ENCODE measurements around the gene DUOX2.
"Not testable (repeated sequence)": the region's sequence is repeated elsewhere in the genome, so short reads cannot be mapped to it uniquely, and the experiment has no call there.

DUOX2 gene

DNA sequence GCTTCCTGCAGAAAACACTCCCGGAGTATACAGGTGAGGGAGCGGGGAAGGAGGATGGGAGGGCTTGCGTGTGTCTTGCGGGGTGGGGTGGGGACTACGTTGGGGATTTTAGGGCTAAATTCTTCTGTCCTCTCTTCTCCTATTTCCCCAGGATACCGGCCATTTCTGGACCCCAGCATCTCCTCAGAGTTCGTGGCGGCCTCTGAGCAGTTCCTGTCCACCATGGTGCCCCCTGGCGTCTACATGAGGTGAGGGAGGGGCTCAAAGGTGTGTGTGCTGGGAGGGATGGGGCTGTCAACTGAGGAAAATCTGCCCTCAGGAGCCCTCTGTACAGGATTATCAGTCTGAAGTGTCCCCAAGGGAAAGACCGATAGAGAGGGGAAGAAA lies 22.4 kb upstream of the DUOX2 start:
- H3K4me3 ChIP-seq (ENCODE audit: low read depth, low read length): no peak overlapping the region
- no peak for DNase-seq (ENCODE audit: low read depth, low spot score)
- POLR2A ChIA-PET: no interaction called here
- CTCF ChIA-PET: interaction anchor here (1.0 to 11.5 kb wide), 2 partner anchors 10 to 15 kb away, joined by 6 to 129 read pairs; no protein-coding TSS in a partner anchor
- TF ChIP-seq, protein P1, sequence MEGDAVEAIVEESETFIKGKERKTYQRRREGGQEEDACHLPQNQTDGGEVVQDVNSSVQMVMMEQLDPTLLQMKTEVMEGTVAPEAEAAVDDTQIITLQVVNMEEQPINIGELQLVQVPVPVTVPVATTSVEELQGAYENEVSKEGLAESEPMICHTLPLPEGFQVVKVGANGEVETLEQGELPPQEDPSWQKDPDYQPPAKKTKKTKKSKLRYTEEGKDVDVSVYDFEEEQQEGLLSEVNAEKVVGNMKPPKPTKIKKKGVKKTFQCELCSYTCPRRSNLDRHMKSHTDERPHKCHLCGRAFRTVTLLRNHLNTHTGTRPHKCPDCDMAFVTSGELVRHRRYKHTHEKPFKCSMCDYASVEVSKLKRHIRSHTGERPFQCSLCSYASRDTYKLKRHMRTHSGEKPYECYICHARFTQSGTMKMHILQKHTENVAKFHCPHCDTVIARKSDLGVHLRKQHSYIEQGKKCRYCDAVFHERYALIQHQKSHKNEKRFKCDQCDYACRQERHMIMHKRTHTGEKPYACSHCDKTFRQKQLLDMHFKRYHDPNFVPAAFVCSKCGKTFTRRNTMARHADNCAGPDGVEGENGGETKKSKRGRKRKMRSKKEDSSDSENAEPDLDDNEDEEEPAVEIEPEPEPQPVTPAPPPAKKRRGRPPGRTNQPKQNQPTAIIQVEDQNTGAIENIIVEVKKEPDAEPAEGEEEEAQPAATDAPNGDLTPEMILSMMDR (IDR thresholded peaks at IDR 0.05; ENCODE audit: insufficient read depth, low read length, missing control alignments): peak; percentile 9

DNA sequence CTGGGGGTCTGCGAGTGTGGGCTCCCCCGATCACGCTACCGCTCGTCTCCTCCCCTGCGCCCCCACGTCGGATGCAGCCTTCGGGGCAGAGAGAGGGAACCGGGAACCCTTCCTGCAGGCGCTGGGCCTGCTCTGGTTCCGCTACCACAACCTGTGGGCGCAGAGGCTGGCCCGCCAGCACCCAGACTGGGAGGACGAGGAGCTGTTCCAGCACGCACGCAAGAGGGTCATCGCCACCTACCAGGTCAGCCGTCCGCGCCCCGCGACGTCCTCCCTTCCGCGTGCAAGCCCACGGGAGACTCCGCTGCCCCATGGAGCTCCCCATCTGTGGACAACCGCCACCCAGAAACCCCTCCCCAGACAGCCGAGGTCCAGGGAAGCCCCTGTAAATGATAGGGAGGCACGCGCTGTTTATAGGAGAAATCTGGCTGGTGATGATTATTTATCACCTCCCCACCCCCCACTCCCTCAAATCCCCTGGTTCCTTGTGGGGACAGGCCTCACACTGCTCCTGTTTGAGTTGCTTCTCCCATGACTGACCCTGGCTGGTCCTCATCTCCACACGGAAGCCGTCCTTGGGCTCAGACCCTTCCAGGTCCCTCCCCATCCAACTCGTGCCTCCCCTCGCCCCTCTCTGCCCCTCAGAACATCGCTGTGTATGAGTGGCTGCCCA lies 21.9 kb upstream of the DUOX2 start:
- H3K4me3 ChIP-seq (ENCODE audit: low read depth, low read length); POLR2A ChIA-PET; DNase-seq (ENCODE audit: low read depth, low spot score): not testable (repeated sequence)
- CTCF ChIA-PET: interaction anchor here (1.3 to 11.5 kb wide), 2 partner anchors 9 to 14 kb away, joined by 4 to 129 read pairs; no protein-coding TSS in a partner anchor

DNA sequence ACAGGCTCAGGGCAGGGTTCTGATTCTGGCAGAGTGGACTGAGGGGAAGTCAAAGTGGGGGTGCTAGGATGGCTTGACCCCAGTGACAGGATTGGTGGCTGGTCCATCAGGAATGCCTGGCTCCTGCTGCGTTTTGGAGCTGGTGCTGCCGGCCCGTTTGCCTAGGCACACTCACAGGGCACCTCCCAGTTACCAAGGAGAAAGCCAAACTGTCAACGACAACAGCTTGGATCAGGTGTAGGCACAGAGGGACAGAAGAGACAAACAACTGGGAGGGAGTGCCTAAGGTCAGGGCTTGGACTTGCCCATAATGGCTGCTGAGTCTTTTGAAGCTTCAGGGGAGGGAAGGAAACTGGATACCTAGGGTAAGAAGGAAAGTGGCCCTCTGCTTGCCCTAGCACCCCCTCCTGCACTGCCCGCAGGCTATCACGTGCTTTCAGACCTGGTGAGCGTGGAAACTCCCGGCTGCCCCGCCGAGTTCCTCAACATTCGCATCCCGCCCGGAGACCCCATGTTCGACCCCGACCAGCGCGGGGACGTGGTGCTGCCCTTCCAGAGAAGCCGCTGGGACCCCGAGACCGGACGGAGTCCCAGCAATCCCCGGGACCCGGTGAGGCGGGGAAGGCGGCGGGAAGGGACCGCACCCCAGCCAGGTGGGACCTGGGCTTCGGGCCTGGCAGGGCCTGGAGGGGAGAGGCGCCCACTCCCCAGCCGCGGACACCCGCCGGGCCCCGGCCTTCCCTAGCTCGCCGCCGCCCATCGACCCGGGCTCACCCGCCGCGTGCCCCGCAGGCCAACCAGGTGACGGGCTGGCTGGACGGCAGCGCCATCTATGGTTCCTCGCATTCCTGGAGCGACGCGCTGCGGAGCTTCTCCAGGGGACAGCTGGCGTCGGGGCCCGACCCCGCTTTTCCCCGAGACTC lies 21.0 kb upstream of the DUOX2 start:
- POLR2A ChIA-PET: no interaction called here
- CTCF ChIA-PET: interaction anchor here (0.7 to 11.5 kb wide), 3 partner anchors 8 to 25 kb away, joined by 4 to 129 read pairs (median 4); no protein-coding TSS in a partner anchor
- TF ChIP-seq, protein P1 (IDR thresholded peaks at IDR 0.05; ENCODE audit: insufficient read depth, low read length, missing control alignments): no peak
- no peak overlapping the region for H3K4me3 ChIP-seq (ENCODE audit: low read depth, low read length)
- no peak for DNase-seq (ENCODE audit: low read depth, low spot score)

DNA sequence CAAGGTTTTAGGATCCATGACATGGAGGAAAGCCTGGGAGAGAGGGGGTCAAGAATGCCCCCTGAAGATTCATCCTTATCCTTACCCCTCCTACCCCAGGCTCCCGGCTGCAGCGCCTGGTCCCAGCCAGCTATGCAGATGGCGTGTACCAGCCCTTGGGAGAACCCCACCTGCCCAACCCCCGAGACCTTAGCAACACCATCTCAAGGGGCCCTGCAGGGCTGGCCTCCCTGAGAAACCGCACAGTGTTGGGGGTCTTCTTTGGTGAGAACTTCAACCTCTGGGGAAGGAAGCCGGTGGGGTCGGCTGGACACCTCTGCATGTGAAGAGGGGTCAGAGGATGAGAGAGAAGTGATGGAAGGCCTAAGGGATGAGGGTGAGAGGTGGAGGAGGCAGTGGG lies 20.1 kb upstream of the DUOX2 start:
- POLR2A ChIA-PET: no interaction called here
- no peak for DNase-seq (ENCODE audit: low read depth, low spot score)
- H3K4me3 ChIP-seq (ENCODE audit: low read depth, low read length): no peak overlapping the region
- CTCF ChIA-PET: interaction anchor here (1.6 to 11.5 kb wide), 2 partner anchors 13 to 29 kb away, joined by 4 to 129 read pairs; no protein-coding TSS in a partner anchor
- TF ChIP-seq, protein P1 (IDR thresholded peaks at IDR 0.05; ENCODE audit: insufficient read depth, low read length, missing control alignments): no peak

DNA sequence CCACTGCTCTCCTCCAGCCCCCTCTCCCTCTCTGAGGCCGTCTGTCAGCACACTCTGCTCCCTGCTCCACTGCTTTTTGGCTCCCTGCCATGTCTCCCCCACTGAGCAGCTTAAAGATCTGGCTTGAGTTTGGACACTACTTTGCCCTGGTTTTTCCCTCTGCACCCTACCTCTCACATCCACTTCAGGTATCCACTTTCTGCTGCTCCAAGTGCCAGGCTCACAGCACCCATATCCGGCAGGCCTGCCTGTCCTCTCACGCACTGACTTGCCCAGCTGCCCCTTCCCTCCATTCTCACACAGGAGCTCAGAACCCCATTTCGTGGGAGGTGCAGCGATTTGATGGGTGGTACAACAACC lies 19.6 kb upstream of the DUOX2 start:
- DNase-seq (ENCODE audit: low read depth, low spot score): no peak
- ChIA-PET CTCF (interaction anchor here (0.9 to 11.5 kb wide), 3 partner anchors 12 to 29 kb away, joined by 3 to 129 read pairs (median 4); no protein-coding TSS in a partner anchor), POLR2A (no interaction called here)
- H3K4me3 ChIP-seq (ENCODE audit: low read depth, low read length): no peak overlapping the region
- TF ChIP-seq, protein P1 (IDR thresholded peaks at IDR 0.05; ENCODE audit: insufficient read depth, low read length, missing control alignments): no peak

DNA sequence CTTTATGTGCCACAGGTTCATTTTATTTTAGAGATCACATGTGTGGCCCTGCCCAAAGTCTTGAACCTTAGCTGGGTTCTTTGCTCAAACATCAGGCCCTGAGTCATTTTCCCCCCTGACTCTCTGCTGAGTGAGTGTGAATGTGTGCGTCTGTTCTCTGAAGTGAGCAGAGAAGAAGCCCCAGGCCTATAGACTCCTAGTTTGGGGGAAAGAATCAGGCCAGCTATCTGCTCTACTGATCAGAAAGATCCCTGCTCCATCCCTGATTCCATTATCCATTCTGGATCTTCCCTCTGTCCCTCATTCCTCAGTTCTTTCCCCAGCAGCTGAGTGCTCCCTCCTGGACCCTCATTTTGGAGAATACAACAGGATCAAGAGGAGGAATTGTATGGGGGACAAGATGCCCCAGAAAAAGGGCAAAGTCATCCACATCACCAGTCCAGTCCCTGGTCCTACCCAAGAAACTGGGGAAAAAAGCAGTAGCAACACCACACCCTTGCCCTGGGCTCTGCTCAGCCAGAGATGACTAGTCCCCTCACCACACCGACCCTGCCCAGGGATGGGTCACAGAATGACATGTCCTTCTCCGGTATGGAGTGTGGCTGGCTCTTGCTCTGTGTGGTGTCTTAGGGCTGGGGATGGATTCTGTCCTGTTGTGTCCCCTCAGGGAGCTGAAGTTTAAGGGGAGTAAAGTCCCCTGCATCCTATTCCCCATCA lies 19.0 kb upstream of the DUOX2 start:
- ChIA-PET CTCF (interaction anchor here (0.9 to 11.5 kb wide), 5 partner anchors 12 to 266 kb away, joined by 3 to 129 read pairs (median 4); no protein-coding TSS in a partner anchor), POLR2A (interaction anchor here (1.0 kb wide), 1 partner anchor 24 kb away, joined by 5 read pairs; no protein-coding TSS in a partner anchor)
- DNase-seq (ENCODE audit: low read depth, low spot score): no peak
- TF ChIP-seq, protein P1 (IDR thresholded peaks at IDR 0.05; ENCODE audit: insufficient read depth, low read length, missing control alignments): no peak
- H3K4me3 ChIP-seq (ENCODE audit: low read depth, low read length): no peak overlapping the region

All from AG04449 (cell line).